B cell (primary cell): ENCODE results near the gene TRABD. TPM values are rescaled to one million over a fixed set of nuclear protein-coding genes. Genes with fewer than 3 reads are reported as not detected.

Source experiments
- ATAC-seq: fragments of 200-7000 bp; cut with Tn5 transposase; one replicate; pipeline ENCODE4 v1.10.0; 2021; ENCODE audit warnings: low read depth, mild to moderate bottlenecking, moderate number of reproducible peaks, moderate library complexity
- CTCF ChIA-PET: fragments of 350-600 bp; sonication (Branson Sonifier 250); formaldehyde crosslinking; loops from one replicate; lab custom pipeline; 2021; ENCODE audit warnings: antibody characterized with exemption, inconsistent platforms; lab: Charles Lee
- POLR2A ChIA-PET: fragments of 350-600 bp; sonication (Branson Sonifier 250); formaldehyde crosslinking; loops from one replicate; lab custom pipeline; 2021; ENCODE audit warnings: antibody characterized with exemption; lab: Charles Lee
- DNase-seq: peaks from one replicate; pipeline ENCODE4 v3.0.0; 2013
- H2AFZ ChIP-seq: 2 replicates; pipeline ENCODE4 v1.6.1; 2012; ENCODE audit warnings: mild to moderate bottlenecking, low read depth, low read length; ENCODE audit not compliant: insufficient read depth, poor library complexity, severe bottlenecking
- H3K27ac ChIP-seq, 2 donors: 1 replicate in 1 of 2; 2 replicates in 1 of 2; pipeline ENCODE4 v1.5.1; 2012 to 2013; ENCODE audit warnings: low read length in 2 of 2, mild to moderate bottlenecking in 2 of 2, moderate library complexity in 1 of 2
- H3K27me3 ChIP-seq, 4 experiments: fragments of 200-600 bp in 1 of 4; sonication (generic) in 1 of 4; replicated peaks in 1 of 4; 1 replicate in 2 of 4; 2 replicates in 2 of 4; pipeline versions ENCODE4 v1.6.1 to v1.7.0; 2013 to 2016; ENCODE audit warnings: low read length in 3 of 4, mild to moderate bottlenecking in 2 of 4, mixed read lengths in 1 of 4, moderate library complexity in 1 of 4; ENCODE audit not compliant: insufficient read depth in 4 of 4, control insufficient read depth in 3 of 4; ENCODE audit errors: control extremely low read depth in 1 of 4
- H3K36me3 ChIP-seq, 2 experiments: replicated peaks in 1 of 2; 1 replicate in 1 of 2; 2 replicates in 1 of 2; pipeline versions ENCODE4 v1.6.1 to v1.7.1; 2013; ENCODE audit warnings: low read length in 1 of 2; ENCODE audit not compliant: insufficient read depth in 2 of 2, control insufficient read depth in 1 of 2; ENCODE audit errors: control extremely low read depth in 1 of 2, extremely low read depth in 1 of 2
- H3K4me1 ChIP-seq, 2 donors: fragments of 200-600 bp in 1 of 2; sonication (generic) in 1 of 2; 1 replicate in 1 of 2; 2 replicates in 1 of 2; pipeline versions ENCODE4 v1.5.1 to v1.6.1; 2013 to 2017; ENCODE audit warnings: low read length in 2 of 2; ENCODE audit not compliant: control insufficient read depth in 2 of 2, insufficient read depth in 2 of 2
- H3K4me2 ChIP-seq: replicated peaks from 2 replicates; pipeline ENCODE3; 2012; ENCODE audit warnings: mild to moderate bottlenecking, low read depth, low read length; ENCODE audit not compliant: poor library complexity, severe bottlenecking
- H3K4me3 ChIP-seq, 5 experiments: fragments of 200-600 bp in 1 of 5; sonication (generic) in 1 of 5; 1 replicate in 3 of 5; 2 replicates in 2 of 5; pipeline versions ENCODE4 v1.5.1 to v1.7.0; 2011 to 2016; ENCODE audit warnings: low read length in 4 of 5, mild to moderate bottlenecking in 4 of 5, low read depth in 2 of 5, control low read depth in 1 of 5, moderate library complexity in 1 of 5; ENCODE audit not compliant: insufficient read depth in 1 of 5; ENCODE audit errors: control extremely low read depth in 1 of 5, extremely low read depth in 1 of 5
- H3K79me2 ChIP-seq: fragments of 200-600 bp; sonication (generic); one replicate; pipeline ENCODE4 v1.6.0; 2016; ENCODE audit warnings: low read length; ENCODE audit not compliant: control insufficient read depth, insufficient read depth
- H3K9ac ChIP-seq: fragments of 200-600 bp; sonication (generic); 2 replicates; pipeline ENCODE4 v1.6.1; 2017; ENCODE audit warnings: mild to moderate bottlenecking, low read length, moderate library complexity
- H3K9me3 ChIP-seq, 3 donors: one replicate each; pipeline versions ENCODE4 v1.6.1 to v1.7.1; 2013; ENCODE audit warnings: low read length in 2 of 3; ENCODE audit not compliant: control insufficient read depth in 2 of 3, insufficient read depth in 1 of 3; ENCODE audit errors: control extremely low read depth in 1 of 3
- H4K20me1 ChIP-seq: 2 replicates; pipeline ENCODE4 v1.6.0; 2012; ENCODE audit warnings: mild to moderate bottlenecking, low read length; ENCODE audit not compliant: insufficient read depth, control insufficient read depth, poor library complexity, severe bottlenecking
- H3K27ac Mint-ChIP-seq: one replicate; pipeline ENCODE4 v1.8.0; 2021; ENCODE audit warnings: mixed read lengths
- H3K27me3 Mint-ChIP-seq: one replicate; pipeline ENCODE4 v1.8.0; 2021; ENCODE audit warnings: mixed read lengths
- H3K4me1 Mint-ChIP-seq: one replicate; pipeline ENCODE4 v1.8.0; 2021; ENCODE audit warnings: mixed read lengths
- H3K4me3 Mint-ChIP-seq: one replicate; pipeline ENCODE4 v1.8.0; 2021; ENCODE audit warnings: mixed read lengths
- H3K9me3 Mint-ChIP-seq: one replicate; pipeline ENCODE4 v1.8.0; 2022; ENCODE audit warnings: mixed read lengths; ENCODE audit not compliant: insufficient read depth
- EZH2 ChIP-seq: IDR thresholded peaks from 2 replicates; pipeline ENCODE4 v1.6.1; 2012; ENCODE audit warnings: borderline replicate concordance, low read depth, mild to moderate bottlenecking, moderate library complexity, low read length; ENCODE audit not compliant: insufficient read depth, poor library complexity, severe bottlenecking
- WGBS: methylation state at CpG from one replicate; pipeline ENCODE4 v1.1.5; 2013; ENCODE audit warnings: missing lambda C conversion rate; ENCODE audit not compliant: insufficient coverage; 5-methylcytosine and 5-hydroxymethylcytosine counted together
- intact Hi-C: fragments of 100-400 bp; cut with micrococcal nuclease; formaldehyde crosslinking; loops from one replicate; pipeline ENCODE4 v1.10.0; 2022
- polyA plus RNA-seq: library from polyadenylated mRNA; depleted of rRNA; stranded (reverse); fragments of >200 nt; gene quantifications from 2 replicates; pipeline ENCODE4 v1.2.3, GENCODE V29; 2012
- total RNA-seq, 2 donors: library from RNA; stranded (reverse); fragments of 120-200 nt in 1 of 2; gene quantifications; 1 replicate in 1 of 2; 2 replicates in 1 of 2; pipeline versions ENCODE4 v1.2.3 to v1.2.4, GENCODE V29; 2013 to 2022
- TF ChIP-seq, protein P1 (sequence below): fragments of 200-600 bp; IDR thresholded peaks from one replicate; pipeline ENCODE4 v1.8.0; 2022; ENCODE audit warnings: antibody characterized with exemption, mild to moderate bottlenecking

The TRABD gene
- total and polyA plus RNA-seq, 2 donors (not counting 1 experiment from before 2014, with no cell fraction given): 164 to 200 TPM

DNA sequence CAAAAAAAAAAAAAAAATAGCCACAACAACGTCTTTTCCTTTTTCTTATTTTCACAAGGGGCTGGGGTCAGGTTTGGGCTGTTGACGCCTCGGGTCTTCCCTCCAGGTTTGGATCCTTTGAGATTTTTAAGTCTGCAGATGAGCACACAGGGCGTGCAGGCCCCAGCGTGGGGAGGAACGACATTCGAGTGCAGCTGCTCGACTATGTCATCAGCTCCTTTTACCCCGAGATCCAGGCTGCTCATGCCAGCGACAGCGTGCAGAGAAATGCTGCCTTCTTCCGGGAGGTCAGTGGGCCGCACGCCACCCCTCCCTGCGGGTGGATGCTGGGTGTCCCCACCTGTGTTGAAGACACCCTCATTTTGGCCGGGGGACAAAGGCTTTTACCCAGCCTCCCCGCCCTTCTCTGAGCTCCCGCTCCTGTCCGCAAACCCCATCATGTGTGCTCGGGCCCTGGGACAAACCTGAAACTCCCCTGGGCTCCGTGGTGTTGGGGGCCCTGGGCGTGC lies 22.8 kb downstream of the TRABD start:
- ATAC-seq: no peak
- H4K20me1 ChIP-seq: peaks cover 71% of the 10 kb centered on the region
- POLR2A ChIA-PET: interaction anchor here (0.7 to 4.5 kb wide), 3 partner anchors 18 to 60 kb away, joined by 3 to 43 read pairs (median 5); no protein-coding TSS in a partner anchor

More for the DNA sequence above, 22.8 kb downstream of the TRABD start:
- CTCF ChIA-PET: interaction anchor here (0.6 to 5.2 kb wide), 14 partner anchors 14 to 406 kb away, joined by 3 to 75 read pairs (median 3); partner anchors contain the start of gene PANX2
- Mint-ChIP-seq H3K27ac (no peak overlapping the region), H3K27me3 (no peaks in the 10 kb centered on the region), H3K9me3 (no peaks in the 10 kb centered on the region), H3K4me3 (no peak overlapping the region), H3K4me1 (peaks cover 38% of the 10 kb centered on the region)
- Histone ChIP-seq H3K9me3 (no peaks in the 10 kb centered on the region), H3K4me3 (no peak overlapping the region), H2AFZ (no peak overlapping the region), H3K4me2 (no peak overlapping the region), H3K4me1 (peaks cover 15 to 26% of the 10 kb centered on the region in 2 donors), H3K79me2 (peaks cover 42% of the 10 kb centered on the region), H3K27ac (no peak overlapping the region), H3K36me3 (peaks cover 4 to 47% of the 10 kb centered on the region in 2 experiments), H3K9ac (no peak overlapping the region), H3K27me3 (no peaks in the 10 kb centered on the region)
- DNase-seq: no peak
- WGBS: 87% methylated on average over 21 of the region's 22 CpGs
- intact Hi-C loops: loop anchor here (5.0 to 10.0 kb wide), 2 partner anchors 281 to 444 kb away; no protein-coding TSS in a partner anchor
- no peak for TF ChIP-seq EZH2
- TF ChIP-seq, protein P1, sequence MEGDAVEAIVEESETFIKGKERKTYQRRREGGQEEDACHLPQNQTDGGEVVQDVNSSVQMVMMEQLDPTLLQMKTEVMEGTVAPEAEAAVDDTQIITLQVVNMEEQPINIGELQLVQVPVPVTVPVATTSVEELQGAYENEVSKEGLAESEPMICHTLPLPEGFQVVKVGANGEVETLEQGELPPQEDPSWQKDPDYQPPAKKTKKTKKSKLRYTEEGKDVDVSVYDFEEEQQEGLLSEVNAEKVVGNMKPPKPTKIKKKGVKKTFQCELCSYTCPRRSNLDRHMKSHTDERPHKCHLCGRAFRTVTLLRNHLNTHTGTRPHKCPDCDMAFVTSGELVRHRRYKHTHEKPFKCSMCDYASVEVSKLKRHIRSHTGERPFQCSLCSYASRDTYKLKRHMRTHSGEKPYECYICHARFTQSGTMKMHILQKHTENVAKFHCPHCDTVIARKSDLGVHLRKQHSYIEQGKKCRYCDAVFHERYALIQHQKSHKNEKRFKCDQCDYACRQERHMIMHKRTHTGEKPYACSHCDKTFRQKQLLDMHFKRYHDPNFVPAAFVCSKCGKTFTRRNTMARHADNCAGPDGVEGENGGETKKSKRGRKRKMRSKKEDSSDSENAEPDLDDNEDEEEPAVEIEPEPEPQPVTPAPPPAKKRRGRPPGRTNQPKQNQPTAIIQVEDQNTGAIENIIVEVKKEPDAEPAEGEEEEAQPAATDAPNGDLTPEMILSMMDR: no peak
